IMR-90 (cell line): ENCODE data around the gene B3GAT1. TPM values are rescaled to one million over a fixed set of nuclear protein-coding genes. Genes with fewer than 3 reads are reported as not detected.

Experiments used
- ATAC-seq: fragments of 200-7000 bp; cut with Tn5 transposase; 2 replicates; pipeline ENCODE4 v1.9.1; 2020; ENCODE audit warnings: low read depth, mild to moderate bottlenecking, moderate library complexity
- BruUV-seq: library from RNA; stranded (reverse); fragments of 400-500 nt; replicated peaks from 2 replicates; lab custom pipeline; 2021; lab: Mats Ljungman, UMichigan
- CTCF ChIA-PET: fragments of 300-600 bp; formaldehyde crosslinking; extraction: SDS; loops from one replicate; lab custom pipeline; 2021; ENCODE audit warnings: antibody characterized with exemption; lab: Yijun Ruan, JAX
- POLR2A ChIA-PET: fragments of 300-600 bp; sonication (Branson Sonifier 250); formaldehyde crosslinking; loops from one replicate; lab custom pipeline; 2022; ENCODE audit warnings: antibody characterized with exemption; ENCODE audit not compliant: unreplicated experiment; lab: Charles Lee
- DNase-seq: peaks from one replicate; pipeline ENCODE4 v3.0.0; 2013
- H2AFZ ChIP-seq: replicated peaks from 2 replicates; pipeline ENCODE3; 2013; ENCODE audit warnings: low read length, mild to moderate bottlenecking; ENCODE audit not compliant: poor library complexity
- H2AK5ac ChIP-seq: 2 replicates; pipeline ENCODE4 v1.6.1; 2013; ENCODE audit warnings: low read depth, low read length, inconsistent platforms
- H2AK9ac ChIP-seq: replicated peaks from 2 replicates; pipeline ENCODE3; 2013; ENCODE audit warnings: mild to moderate bottlenecking, low read depth, low read length, moderate library complexity; ENCODE audit not compliant: poor library complexity
- H2BK120ac ChIP-seq: 2 replicates; pipeline ENCODE4 v1.6.1; 2013; ENCODE audit warnings: low read depth, low read length, inconsistent platforms
- H2BK15ac ChIP-seq: 3 replicates; pipeline ENCODE4 v1.6.1; 2013; ENCODE audit warnings: low read depth, low read length, inconsistent platforms
- H2BK20ac ChIP-seq: 2 replicates; pipeline ENCODE4 v1.6.1; 2013; ENCODE audit warnings: low read depth, mild to moderate bottlenecking, inconsistent platforms, low read length, moderate library complexity
- H2BK5ac ChIP-seq: 2 replicates; pipeline ENCODE4 v1.6.1; 2013; ENCODE audit warnings: mild to moderate bottlenecking, low read depth, low read length, inconsistent platforms; ENCODE audit not compliant: poor library complexity, severe bottlenecking
- H3K14ac ChIP-seq: replicated peaks from 2 replicates; pipeline ENCODE4 v1.6.1; 2013; ENCODE audit warnings: low read depth, low read length, inconsistent platforms
- H3K18ac ChIP-seq: 2 replicates; pipeline ENCODE4 v1.6.1; 2013; ENCODE audit warnings: low read depth, low read length, control low read depth
- H3K23ac ChIP-seq: 2 replicates; pipeline ENCODE4 v1.6.1; 2013; ENCODE audit warnings: low read depth, low read length, inconsistent platforms
- H3K27ac ChIP-seq: 2 replicates; pipeline ENCODE4 v1.5.1; 2013; ENCODE audit warnings: mild to moderate bottlenecking, control low read depth, low read length; ENCODE audit not compliant: insufficient read depth
- H3K27me3 ChIP-seq: 2 replicates; pipeline ENCODE4 v1.6.1; 2013; ENCODE audit warnings: low read length; ENCODE audit not compliant: control insufficient read depth, insufficient read depth
- H3K36me3 ChIP-seq: 2 replicates; pipeline ENCODE4 v1.6.1; 2013; ENCODE audit warnings: low read length, mixed read lengths; ENCODE audit not compliant: control insufficient read depth, insufficient read depth
- H3K4ac ChIP-seq: 2 replicates; pipeline ENCODE4 v1.6.1; 2013; ENCODE audit warnings: low read depth, low read length, inconsistent platforms
- H3K4me1 ChIP-seq: 2 replicates; pipeline ENCODE4 v1.6.1; 2013; ENCODE audit warnings: low read length, mixed read lengths; ENCODE audit not compliant: control insufficient read depth, insufficient read depth
- H3K4me2 ChIP-seq: 2 replicates; pipeline ENCODE4 v1.6.1; 2013; ENCODE audit warnings: low read depth, mild to moderate bottlenecking, control low read depth, low read length, moderate library complexity
- H3K4me3 ChIP-seq: 2 replicates; pipeline ENCODE4 v1.5.1; 2013; ENCODE audit warnings: low read depth, mild to moderate bottlenecking, control low read depth, low read length, moderate library complexity; ENCODE audit not compliant: insufficient read depth
- H3K56ac ChIP-seq: 2 replicates; pipeline ENCODE4 v1.6.1; 2013; ENCODE audit warnings: low read length, inconsistent platforms; ENCODE audit not compliant: insufficient read depth; ENCODE audit errors: extremely low read depth
- H3K79me1 ChIP-seq, 2 experiments: 2 replicates each; pipeline ENCODE4 v1.6.1; 2013; ENCODE audit warnings: low read length in 2 of 2, inconsistent platforms in 1 of 2, low read depth in 1 of 2
- H3K9ac ChIP-seq: 2 replicates; pipeline ENCODE4 v1.6.1; 2013; ENCODE audit warnings: low read depth, low read length, control low read depth
- H3K9me1 ChIP-seq: 2 replicates; pipeline ENCODE4 v1.6.1; 2013; ENCODE audit warnings: low read length, inconsistent platforms; ENCODE audit not compliant: insufficient read depth
- H3K9me3 ChIP-seq: 2 replicates; pipeline ENCODE4 v1.6.1; 2013; ENCODE audit warnings: low read length; ENCODE audit not compliant: control insufficient read depth, insufficient read depth
- H4K20me1 ChIP-seq: 2 replicates; pipeline ENCODE4 v1.6.1; 2013; ENCODE audit warnings: low read length, inconsistent platforms; ENCODE audit not compliant: insufficient read depth
- H4K5ac ChIP-seq: 2 replicates; pipeline ENCODE4 v1.6.1; 2013; ENCODE audit warnings: mild to moderate bottlenecking, low read depth, low read length, control low read depth
- H4K8ac ChIP-seq, 2 experiments: 2 replicates each; pipeline ENCODE4 v1.6.1; 2013; ENCODE audit warnings: low read depth in 2 of 2, low read length in 2 of 2, control low read depth in 1 of 2, inconsistent platforms in 1 of 2
- H4K91ac ChIP-seq: 2 replicates; pipeline ENCODE4 v1.6.1; 2013; ENCODE audit warnings: low read depth, low read length, inconsistent platforms; ENCODE audit not compliant: insufficient read depth
- BHLHE40 ChIP-seq: fragments of 150-350 bp; IDR thresholded peaks from 2 replicates; pipeline ENCODE4 v1.6.1; 2016; ENCODE audit warnings: mild to moderate bottlenecking, low read depth, low read length
- CHD1 ChIP-seq: IDR thresholded peaks from 2 replicates; pipeline ENCODE4 v1.6.1; 2012; ENCODE audit warnings: low read depth, low read length, improper control_type of control experiment
- ELK1 ChIP-seq: fragments of 150-350 bp; IDR thresholded peaks from 2 replicates; pipeline ENCODE4 v1.6.1; 2016; ENCODE audit warnings: low read depth, mild to moderate bottlenecking, low read length, moderate library complexity, borderline replicate concordance
- FOS ChIP-seq: fragments of 150-350 bp; IDR thresholded peaks from 2 replicates; pipeline ENCODE4 v1.6.1; 2016; ENCODE audit warnings: low read depth, low read length
- MAZ ChIP-seq: IDR thresholded peaks from 2 replicates; pipeline ENCODE4 v1.6.1; 2012; ENCODE audit warnings: low read depth, mild to moderate bottlenecking, low read length, improper control_type of control experiment, moderate library complexity, borderline replicate concordance
- MXI1 ChIP-seq: IDR thresholded peaks from 2 replicates; pipeline ENCODE4 v1.6.1; 2012; ENCODE audit warnings: low read depth, mild to moderate bottlenecking, low read length, moderate library complexity, borderline replicate concordance
- NFE2L2 ChIP-seq: fragments of 150-350 bp; IDR thresholded peaks from 2 replicates; pipeline ENCODE4 v1.6.1; 2016; ENCODE audit warnings: low read depth, mild to moderate bottlenecking, low read length
- POLR2A ChIP-seq: IDR thresholded peaks from 2 replicates; pipeline ENCODE4 v1.6.1; 2012; ENCODE audit warnings: mild to moderate bottlenecking, low read depth, low read length
- RAD21 ChIP-seq: IDR thresholded peaks from 2 replicates; pipeline ENCODE4 v1.6.1; 2012; ENCODE audit warnings: low read length, improper control_type of control experiment
- RCOR1 ChIP-seq: IDR thresholded peaks from 2 replicates; pipeline ENCODE4 v1.6.1; 2012; ENCODE audit warnings: mild to moderate bottlenecking, low read length, improper control_type of control experiment; ENCODE audit not compliant: insufficient replicate concordance
- RFX5 ChIP-seq: IDR thresholded peaks from 2 replicates; pipeline ENCODE4 v1.8.0; 2012; ENCODE audit warnings: low read depth, mild to moderate bottlenecking, low read length, moderate library complexity
- USF2 ChIP-seq: fragments of 150-350 bp; IDR thresholded peaks from 2 replicates; pipeline ENCODE4 v1.6.1; 2017; ENCODE audit warnings: mild to moderate bottlenecking, antibody characterized with exemption, low read length, low read depth
- WGBS, 2 experiments: methylation state at CpG; one replicate each; pipeline versions ENCODE4 v1.1.5 to v1.1.7; 2013; ENCODE audit warnings: missing lambda C conversion rate in 2 of 2; ENCODE audit not compliant: insufficient read length in 1 of 2; ENCODE audit errors: extremely low coverage in 2 of 2; 5-methylcytosine and 5-hydroxymethylcytosine counted together
- dilution Hi-C: fragments of 300-500 bp; cut with HindIII; formaldehyde crosslinking; loops from one replicate; pipeline ENCODE4 v1.14.3; 2018; ENCODE audit warnings: low sequenced_read_pairs; ENCODE audit not compliant: unreplicated experiment
- in situ Hi-C: fragments of 300-500 bp; cut with MboI; formaldehyde crosslinking; loops from 3 replicates; pipeline ENCODE4 v1.14.3; 2019; ENCODE audit warnings: low sequenced_read_pairs, inconsistent platforms, mixed read lengths
- intact Hi-C: fragments of 100-400 bp; cut with micrococcal nuclease; formaldehyde crosslinking; loops from 2 replicates; pipeline ENCODE4 v1.10.0; 2022
- polyA plus RNA-seq, 3 experiments: library from polyadenylated mRNA; depleted of rRNA; stranded (reverse); fragments of >200 nt; gene quantifications; 2 replicates each; pipeline ENCODE4 v1.2.3, GENCODE V29; 2012; ENCODE audit warnings: low replicate concordance in 1 of 3
- total RNA-seq: library from RNA; depleted of rRNA; stranded (reverse); fragments of >200 nt; gene quantifications from 2 replicates; pipeline ENCODE4 v1.2.3, GENCODE V29; 2012

Gene B3GAT1
- total and polyA plus RNA-seq, 2 of the 4 experiments (the other 2 are of a cell fraction): not detected

GRCh38 chr11:134438542-134439537 lies 26.8 kb upstream of the B3GAT1 start:
- H3K56ac ChIP-seq: no peak overlapping the region
- no peaks in the 10 kb centered on the region for H3K9me1 ChIP-seq
- ChIA-PET POLR2A (no interaction called here), CTCF (no interaction called here)
- H2BK120ac ChIP-seq: no peak overlapping the region
- no peak overlapping the region for H4K5ac ChIP-seq
- BruUV-seq: no TSS peak
- H3K9me3 ChIP-seq: peaks cover 54% of the 10 kb centered on the region
- no peak overlapping the region for H3K23ac ChIP-seq
- WGBS, 2 experiments: 47% methylated on average over 6 of the region's 21 CpGs; no CpG with 5 or more reads in 1 of the 2 experiments
- no peak overlapping the region for H4K8ac ChIP-seq
- no peak overlapping the region for H3K4me2 ChIP-seq
- intact Hi-C loops: no loop called here
- no peak overlapping the region for H3K4me3 ChIP-seq
- no peaks in the 10 kb centered on the region for H3K4me1 ChIP-seq
- no peak overlapping the region for H3K27ac ChIP-seq
- TF ChIP-seq RFX5 (no peak), NFE2L2 (no peak), USF2 (no peak), BHLHE40 (no peak), CHD1 (no peak), FOS (no peak), MAZ (no peak), ELK1 (no peak), POLR2A (no peak), MXI1 (no peak), RCOR1 (no peak), RAD21 (no peak)
- in situ Hi-C loops: no loop called here
- no peak overlapping the region for H2AK9ac ChIP-seq
- ATAC-seq: no peak
- no peak overlapping the region for H3K18ac ChIP-seq
- H2BK20ac ChIP-seq: no peak overlapping the region
- H3K4ac ChIP-seq: no peak overlapping the region
- no peak overlapping the region for H2BK15ac ChIP-seq
- H3K79me1 ChIP-seq: no peaks in the 10 kb centered on the region
- H3K9ac ChIP-seq: no peak overlapping the region
- H4K91ac ChIP-seq: no peak overlapping the region
- no peak overlapping the region for H2BK5ac ChIP-seq
- H2AFZ ChIP-seq: no peak overlapping the region
- DNase-seq: no peak
- no peaks in the 10 kb centered on the region for H3K27me3 ChIP-seq
- H3K14ac ChIP-seq: no peak overlapping the region
- dilution Hi-C loops: no loop called here
- H3K36me3 ChIP-seq: no peaks in the 10 kb centered on the region
- H4K20me1 ChIP-seq: no peaks in the 10 kb centered on the region
- no peak overlapping the region for H2AK5ac ChIP-seq
